Measurements from ENCODE around the gene BRMS1L. TPM values are rescaled to one million over a fixed set of nuclear protein-coding genes. Genes with fewer than 3 reads are reported as not detected.

The BRMS1L gene
- total RNA-seq, 2 experiments from 2014 or later, result 8.1 to 8.2 TPM

DNA sequence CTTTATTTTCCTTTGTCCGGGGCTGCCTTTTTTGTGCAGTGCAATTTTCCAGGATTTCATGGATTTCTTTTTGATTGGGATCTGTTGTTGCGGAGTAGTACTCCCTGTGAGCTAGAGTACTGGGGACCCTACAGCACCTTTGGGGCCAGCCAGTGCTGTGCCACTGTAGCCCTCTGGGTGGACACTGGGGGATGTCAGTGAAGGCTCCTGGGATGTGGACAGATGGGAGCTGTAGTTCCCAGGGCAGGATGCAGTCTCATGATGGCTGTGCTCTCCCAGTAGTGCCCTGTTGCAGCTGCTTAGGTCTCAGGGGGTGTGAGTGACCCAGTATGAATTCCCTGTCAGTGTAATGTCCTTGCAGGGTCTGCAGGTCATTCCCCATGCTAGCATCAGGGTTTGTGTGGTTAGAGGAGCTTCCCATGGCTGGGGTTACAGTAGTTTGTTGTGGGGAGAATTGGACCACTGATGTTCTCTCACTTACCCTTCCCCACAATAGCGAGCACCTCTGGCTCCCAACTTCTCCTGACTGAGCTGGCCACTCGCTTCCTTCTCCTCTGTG lies 72.2 kb downstream of the BRMS1L start:
- POLR2A ChIA-PET, result no interaction called here
- CTCF ChIA-PET, result no interaction called here

DNA sequence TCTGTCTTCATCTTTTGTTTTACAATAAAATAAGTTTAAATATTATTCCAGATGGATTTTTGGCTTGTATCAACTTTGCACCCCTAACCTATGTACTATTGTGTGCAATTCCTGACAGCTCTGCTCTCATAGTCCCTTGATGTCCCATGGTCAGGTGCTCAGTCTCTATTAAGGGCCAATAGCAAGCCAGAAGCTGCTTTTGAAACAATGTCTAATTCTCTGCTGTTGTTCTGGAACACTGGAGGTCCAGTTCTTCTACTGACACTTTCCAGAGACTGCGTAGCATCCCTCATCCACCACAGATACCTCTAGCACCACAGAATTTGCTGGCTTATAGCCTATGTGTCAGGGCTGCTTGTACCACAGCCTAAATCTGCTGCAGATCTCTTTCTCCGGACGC lies 74.6 kb downstream of the BRMS1L start:
- CTCF ChIA-PET, result no interaction called here
- POLR2A ChIA-PET, result no interaction called here

DNA sequence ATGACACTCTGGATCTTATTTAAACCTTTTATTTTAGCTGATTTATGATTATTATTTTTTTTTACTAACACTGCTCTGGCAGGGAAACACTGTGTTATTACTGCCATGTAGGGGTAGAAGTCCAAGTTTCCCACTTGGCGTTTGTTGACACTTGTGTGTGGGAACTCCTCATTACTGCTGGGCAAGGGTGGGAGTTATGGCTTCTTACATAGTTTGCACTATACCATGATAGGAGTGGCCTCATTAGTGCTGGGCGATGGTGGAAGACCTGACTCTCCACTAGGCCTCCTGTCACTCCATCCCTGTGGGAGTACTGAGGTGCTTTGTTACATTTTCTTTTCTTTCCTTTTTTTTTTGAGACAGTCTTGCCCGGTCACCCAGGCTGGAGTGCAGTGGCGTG lies 83.5 kb downstream of the BRMS1L start:
- POLR2A ChIA-PET, result no interaction called here
- CTCF ChIA-PET, result no interaction called here

DNA sequence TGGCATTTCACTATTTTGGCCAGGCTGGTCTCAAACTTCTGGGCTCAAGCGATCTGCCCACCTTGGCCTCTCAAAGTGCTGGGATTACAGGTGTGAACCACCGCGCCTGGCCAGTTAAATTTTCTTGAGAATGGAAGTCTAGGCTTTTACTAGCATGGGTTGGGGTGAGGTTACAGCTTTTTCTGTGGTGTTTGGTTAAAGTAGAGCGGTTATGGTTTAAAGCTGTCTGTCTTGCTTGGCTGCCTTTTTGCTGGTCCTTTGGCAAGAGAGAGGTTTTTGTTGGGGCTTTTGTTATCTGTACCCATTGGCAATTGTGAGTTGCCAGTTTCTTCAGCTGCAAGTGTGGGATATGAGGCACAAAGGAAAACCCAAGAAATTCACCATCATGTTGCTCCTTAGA lies 84.1 kb downstream of the BRMS1L start:
- POLR2A ChIA-PET, result no interaction called here
- CTCF ChIA-PET, result no interaction called here

DNA sequence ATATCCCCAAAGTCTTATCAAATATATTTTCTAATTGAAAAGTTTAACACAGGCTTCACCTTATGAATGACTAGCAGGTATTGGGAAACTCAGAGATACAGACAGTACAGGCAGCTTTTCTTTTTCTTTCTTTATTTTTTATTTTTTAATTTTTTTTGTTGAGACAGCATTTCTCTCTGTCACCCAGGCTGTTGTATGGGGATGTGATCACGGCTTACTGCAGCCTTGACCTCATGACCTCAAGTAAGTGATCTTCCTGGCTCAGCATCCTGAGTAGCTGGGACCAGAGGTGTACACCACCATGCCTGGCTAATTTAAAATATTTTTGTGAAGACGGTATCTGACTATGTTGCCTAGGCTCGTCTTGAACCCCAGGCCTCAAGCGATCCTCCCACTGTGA lies 85.0 kb downstream of the BRMS1L start:
- POLR2A ChIA-PET, result no interaction called here
- CTCF ChIA-PET, result no interaction called here

DNA sequence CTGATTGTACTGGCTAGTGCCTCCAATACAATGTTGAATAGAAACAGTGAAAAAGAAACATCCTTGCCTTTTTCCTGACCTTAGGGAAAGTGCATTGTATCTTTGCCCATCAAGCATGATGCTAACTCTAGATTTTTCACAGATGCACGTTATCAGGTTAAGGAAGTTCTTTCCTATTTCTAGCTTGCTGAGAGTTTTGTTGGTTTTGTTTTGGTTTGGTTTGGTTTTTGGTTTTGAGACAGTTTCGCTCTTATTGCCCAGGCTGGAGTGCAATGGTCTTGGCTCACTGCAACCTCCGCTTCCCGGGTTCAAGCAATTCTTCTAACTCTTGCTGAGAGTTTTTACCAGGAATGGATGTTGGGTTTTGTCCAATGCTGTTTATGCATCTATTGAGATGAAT lies 89.0 kb downstream of the BRMS1L start:
- ChIA-PET CTCF (no interaction called here), POLR2A (no interaction called here)

DNA sequence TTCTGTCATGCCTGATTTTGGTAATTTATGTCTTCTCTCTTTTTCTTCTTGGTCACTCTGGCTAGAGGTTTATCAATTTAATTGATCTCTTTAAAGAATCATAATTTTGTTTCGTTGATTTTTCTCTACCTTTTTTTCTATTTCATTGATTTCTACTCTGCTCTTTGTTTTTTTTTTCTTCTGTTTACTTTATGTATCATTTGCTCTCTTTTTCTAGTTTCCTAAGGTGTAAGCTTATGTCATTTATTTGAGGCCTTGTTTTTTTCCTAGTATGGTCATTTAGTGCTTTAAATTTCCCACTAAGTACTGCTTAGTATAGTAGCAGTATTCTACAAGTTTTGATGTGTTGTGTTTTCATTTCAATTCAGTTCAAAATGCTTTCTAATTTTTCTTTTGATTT lies 89.6 kb downstream of the BRMS1L start:
- CTCF ChIA-PET, result no interaction called here

More for the DNA sequence above, 89.6 kb downstream of the BRMS1L start:
- POLR2A ChIA-PET, result no interaction called here

Other genes starting within 250 kb of the BRMS1L start
- 10 to 100 TPM; 24.0 to 26.8 TPM for gene RALGAPA1, start 17.0 kb upstream of the BRMS1L start, total RNA-seq